IPS DF 6.9 (cell line): Measurements from ENCODE around the gene POLR2F.

Experiments
- DNase-seq: peaks from one replicate; pipeline ENCODE4 v3.0.0-alpha.2; 2013; ENCODE audit warnings: low read depth, low spot score
- H3K27ac ChIP-seq: one replicate; pipeline ENCODE4 v1.5.1; 2013; ENCODE audit warnings: low read length, control low read depth
- H3K27me3 ChIP-seq: 2 replicates; pipeline ENCODE4 v1.6.1; 2013; ENCODE audit warnings: mild to moderate bottlenecking, low read length; ENCODE audit not compliant: control insufficient read depth, insufficient read depth
- H3K36me3 ChIP-seq: 2 replicates; pipeline ENCODE4 v1.6.1; 2013; ENCODE audit warnings: low read length; ENCODE audit not compliant: control insufficient read depth, insufficient read depth
- H3K4me1 ChIP-seq: 2 replicates; pipeline ENCODE4 v1.6.1; 2013; ENCODE audit warnings: low read length; ENCODE audit not compliant: control insufficient read depth, insufficient read depth
- H3K4me3 ChIP-seq: 2 replicates; pipeline ENCODE4 v1.5.1; 2013; ENCODE audit warnings: mild to moderate bottlenecking, low read length
- H3K9me3 ChIP-seq: 2 replicates; pipeline ENCODE4 v1.6.1; 2013; ENCODE audit warnings: low read length, inconsistent platforms; ENCODE audit not compliant: control insufficient read depth, insufficient read depth
- WGBS: extraction: QIAGEN DNeasy Blood & Tissue Kit; methylation state at CpG from one replicate; pipeline ENCODE4 v1.1.7; 2013; ENCODE audit warnings: mixed read lengths, missing lambda C conversion rate; ENCODE audit not compliant: insufficient read length, insufficient coverage; 5-methylcytosine and 5-hydroxymethylcytosine counted together

The POLR2F gene

DNA sequence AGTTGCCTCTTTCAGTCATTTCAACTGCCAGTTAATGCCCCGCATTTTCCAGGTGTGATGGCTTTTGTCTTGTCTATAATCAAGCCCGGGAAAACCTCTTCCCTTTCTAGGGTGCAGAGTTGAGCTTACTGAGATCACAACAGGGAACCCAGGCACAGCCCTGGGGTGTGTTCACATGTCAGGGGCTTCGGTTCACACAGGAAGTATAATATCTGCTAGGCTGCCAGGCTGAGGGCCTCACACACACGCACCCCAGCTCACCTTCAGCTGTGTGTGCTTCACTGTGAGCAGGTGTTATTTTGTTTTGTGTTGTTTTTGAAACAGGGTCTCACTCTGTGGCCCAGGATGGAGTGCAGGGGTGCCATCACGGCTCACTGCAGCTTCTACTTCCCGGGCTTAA, 40.5 kb downstream of the POLR2F start:
- no CpG with 5 or more reads among the region's 6 CpGs for WGBS
- Histone ChIP-seq H3K27ac (no peak overlapping the region), H3K4me1 (peaks cover 1% of the 10 kb centered on the region; the same call in 1 of the 2 replicates)

DNA sequence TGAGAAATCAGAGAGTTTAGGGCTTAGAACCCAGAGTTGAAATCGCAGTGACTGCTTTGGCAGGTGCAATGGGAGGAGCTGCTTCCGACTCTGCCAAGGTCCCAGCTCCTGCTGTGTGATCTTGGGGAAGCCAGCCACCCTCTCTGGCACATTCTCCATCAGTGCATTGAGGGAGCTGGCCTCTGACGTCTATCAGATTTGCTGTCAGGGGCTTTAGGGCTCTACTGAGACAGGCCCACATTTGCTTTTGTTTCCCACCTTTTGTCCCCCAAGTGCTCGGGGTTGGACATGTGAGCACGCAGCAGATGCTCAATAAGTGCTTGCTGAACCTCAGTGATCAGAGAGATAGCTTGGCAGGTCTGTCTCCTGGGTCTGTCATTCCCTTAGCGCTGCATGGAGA, 41.5 kb downstream of the POLR2F start:
- no peaks in the 10 kb centered on the region for H3K9me3 ChIP-seq
- WGBS: no CpG with 5 or more reads among the region's 6 CpGs
- no peak overlapping the region for H3K4me3 ChIP-seq
- no peak overlapping the region for H3K27ac ChIP-seq
- DNase-seq: no peak
- H3K27me3 ChIP-seq: no peaks in the 10 kb centered on the region
- no peaks in the 10 kb centered on the region for H3K36me3 ChIP-seq
- H3K4me1 ChIP-seq: peaks cover 2% of the 10 kb centered on the region; the same call in 1 of the 2 replicates

More for the DNA sequence above, 40.5 kb downstream of the POLR2F start:
- H3K9me3 ChIP-seq: no peaks in the 10 kb centered on the region
- no peak overlapping the region for H3K4me3 ChIP-seq
- DNase-seq: no peak
- H3K36me3 ChIP-seq: no peaks in the 10 kb centered on the region
- H3K27me3 ChIP-seq: no peaks in the 10 kb centered on the region

DNA sequence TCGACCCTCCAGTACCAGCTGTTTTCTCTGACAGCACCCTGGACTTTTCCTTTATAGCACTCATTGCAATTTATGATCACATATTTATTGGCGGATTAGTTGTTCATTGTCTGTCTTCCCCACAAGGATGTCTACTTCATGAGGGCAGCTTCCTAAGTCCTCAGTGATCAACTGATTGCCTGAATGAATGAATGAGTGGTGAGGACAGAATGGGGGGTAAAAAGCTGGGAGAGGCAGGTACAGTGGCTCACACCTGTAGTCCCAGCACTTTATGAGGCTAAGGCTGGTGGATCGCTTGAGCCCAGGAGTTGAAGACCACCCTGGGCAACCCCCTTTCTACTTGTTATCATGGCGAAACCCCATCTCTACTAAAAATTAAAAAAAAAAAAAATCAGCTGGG, 42.0 kb downstream of the POLR2F start:
- H3K4me1 ChIP-seq: peaks cover 3% of the 10 kb centered on the region; the same call in 1 of the 2 replicates
- H3K36me3 ChIP-seq: no peaks in the 10 kb centered on the region
- WGBS: no CpG with 5 or more reads among the region's 4 CpGs
- no peak for DNase-seq
- H3K27me3 ChIP-seq: no peaks in the 10 kb centered on the region
- H3K4me3 ChIP-seq: no peak overlapping the region
- no peak overlapping the region for H3K27ac ChIP-seq
- no peaks in the 10 kb centered on the region for H3K9me3 ChIP-seq

DNA sequence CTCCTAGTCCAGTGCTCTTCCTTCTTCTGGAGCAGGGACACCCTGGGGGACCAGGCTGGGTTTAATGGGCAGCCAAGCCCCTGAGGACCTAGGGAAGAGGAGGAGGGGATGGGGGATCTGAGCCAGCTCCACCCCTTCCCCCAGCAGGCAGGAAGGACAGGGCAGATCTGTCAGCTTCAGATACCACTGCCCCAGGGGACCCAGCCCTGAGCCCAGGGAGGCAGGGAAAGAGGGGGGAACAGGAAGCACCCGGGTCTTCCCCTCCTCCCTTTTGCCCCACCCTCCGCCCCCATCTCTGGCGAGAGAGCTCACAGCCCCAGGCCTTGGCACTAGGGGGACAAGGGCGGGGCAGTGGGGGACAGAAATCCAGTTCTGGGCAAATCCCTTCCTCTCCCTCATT, 42.6 kb downstream of the POLR2F start:
- no CpG with 5 or more reads among the region's 4 CpGs for WGBS
- no peak overlapping the region for H3K4me3 ChIP-seq
- no peak overlapping the region for H3K27ac ChIP-seq
- peaks cover 3% of the 10 kb centered on the region; the same call in 1 of the 2 replicates for H3K4me1 ChIP-seq
- no peaks in the 10 kb centered on the region for H3K9me3 ChIP-seq
- H3K27me3 ChIP-seq: no peaks in the 10 kb centered on the region
- DNase-seq: no peak
- no peaks in the 10 kb centered on the region for H3K36me3 ChIP-seq

DNA sequence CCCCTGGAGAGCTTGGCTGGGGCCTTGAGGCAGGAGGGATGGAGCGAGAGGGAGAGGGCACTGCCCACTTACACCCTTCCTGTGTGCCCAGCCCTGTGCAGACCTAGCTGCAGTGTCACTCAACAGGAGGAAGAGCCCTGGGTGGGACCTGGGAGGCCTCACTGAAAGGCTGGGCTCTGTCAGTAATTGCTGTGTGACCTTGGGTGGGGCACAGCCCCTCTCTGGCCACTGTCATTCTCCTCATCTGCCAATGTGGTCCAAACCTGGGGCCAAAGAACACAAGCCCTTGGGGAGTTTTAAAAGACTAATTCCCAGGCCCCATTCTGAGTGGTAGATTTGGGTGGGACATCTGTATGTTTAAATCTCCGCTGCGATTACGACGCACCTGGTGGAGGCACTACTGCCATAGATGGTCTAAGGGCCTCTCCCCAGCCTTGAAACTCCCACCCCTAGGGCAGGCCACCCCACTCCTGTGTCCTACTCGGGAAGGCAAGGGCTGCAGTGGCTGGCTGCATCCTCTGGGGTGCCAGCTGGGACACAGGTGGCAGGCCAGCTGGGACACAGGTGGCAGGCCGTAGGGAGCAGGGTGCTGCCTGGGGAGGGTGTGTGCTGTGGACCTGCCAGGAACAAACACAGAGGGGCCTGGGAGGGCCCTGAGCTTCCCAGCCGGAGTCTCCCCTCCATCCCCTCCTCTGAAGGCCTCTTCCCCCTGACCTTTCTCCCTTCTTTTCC, 43.2 kb downstream of the POLR2F start:
- no peak overlapping the region for H3K4me3 ChIP-seq
- H3K9me3 ChIP-seq: no peaks in the 10 kb centered on the region
- no peaks in the 10 kb centered on the region for H3K36me3 ChIP-seq
- H3K4me1 ChIP-seq: peaks cover 3% of the 10 kb centered on the region; the same call in 1 of the 2 replicates
- H3K27ac ChIP-seq: no peak overlapping the region
- WGBS: no CpG with 5 or more reads among the region's 8 CpGs
- H3K27me3 ChIP-seq: no peaks in the 10 kb centered on the region
- no peak for DNase-seq

DNA sequence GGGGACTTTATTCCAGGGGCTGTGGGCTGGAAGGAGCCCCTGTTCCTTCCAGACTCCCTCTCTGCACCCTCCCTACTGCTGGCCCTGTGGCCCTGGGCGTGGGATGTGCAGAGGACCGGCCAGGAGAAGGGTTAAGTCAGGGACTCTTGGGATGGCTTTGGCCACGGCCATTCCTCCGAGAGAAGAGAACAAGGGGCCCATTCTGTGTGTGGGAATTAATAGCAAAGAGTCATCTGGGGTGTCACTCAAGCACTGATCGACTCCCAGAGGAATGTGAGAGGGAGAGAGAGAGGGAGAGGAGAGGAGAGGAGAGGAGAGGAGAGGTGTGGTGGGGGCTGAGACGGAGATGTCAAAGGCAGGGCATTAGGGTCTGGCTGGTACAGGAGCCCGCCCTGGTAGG, 45.0 kb downstream of the POLR2F start:
- H3K36me3 ChIP-seq: no peaks in the 10 kb centered on the region
- H3K4me1 ChIP-seq: peaks cover 3% of the 10 kb centered on the region; the same call in 1 of the 2 replicates
- no peak overlapping the region for H3K27ac ChIP-seq
- DNase-seq: no peak
- H3K9me3 ChIP-seq: no peaks in the 10 kb centered on the region
- H3K27me3 ChIP-seq: no peaks in the 10 kb centered on the region
- WGBS: no CpG with 5 or more reads among the region's 7 CpGs
- no peak overlapping the region for H3K4me3 ChIP-seq

DNA sequence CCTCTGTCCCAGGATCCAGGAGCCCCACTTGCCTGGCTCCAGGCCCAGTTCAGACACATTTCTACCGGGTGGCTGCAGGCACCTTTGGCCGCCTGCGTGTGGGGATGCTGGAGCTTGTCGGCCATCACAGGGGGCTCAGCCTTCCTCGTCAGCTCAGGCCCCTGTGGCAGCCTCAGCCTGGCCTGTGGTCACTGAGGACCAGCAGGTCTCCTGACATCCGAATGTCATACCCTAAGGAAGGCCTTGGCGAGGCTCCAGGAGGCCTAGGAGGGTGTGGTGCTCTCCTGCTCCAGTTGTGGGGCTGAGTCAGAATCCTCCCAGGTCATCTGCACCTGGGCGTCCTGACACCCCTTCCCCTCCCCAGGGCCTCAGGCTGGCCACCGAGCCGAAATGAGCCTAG, 45.7 kb downstream of the POLR2F start:
- no peak for DNase-seq
- Histone ChIP-seq H3K9me3 (no peaks in the 10 kb centered on the region), H3K4me1 (peaks cover 2% of the 10 kb centered on the region; the same call in 1 of the 2 replicates), H3K36me3 (no peaks in the 10 kb centered on the region), H3K27me3 (no peaks in the 10 kb centered on the region), H3K27ac (no peak overlapping the region), H3K4me3 (no peak overlapping the region)
- WGBS: no CpG with 5 or more reads among the region's 10 CpGs

DNA sequence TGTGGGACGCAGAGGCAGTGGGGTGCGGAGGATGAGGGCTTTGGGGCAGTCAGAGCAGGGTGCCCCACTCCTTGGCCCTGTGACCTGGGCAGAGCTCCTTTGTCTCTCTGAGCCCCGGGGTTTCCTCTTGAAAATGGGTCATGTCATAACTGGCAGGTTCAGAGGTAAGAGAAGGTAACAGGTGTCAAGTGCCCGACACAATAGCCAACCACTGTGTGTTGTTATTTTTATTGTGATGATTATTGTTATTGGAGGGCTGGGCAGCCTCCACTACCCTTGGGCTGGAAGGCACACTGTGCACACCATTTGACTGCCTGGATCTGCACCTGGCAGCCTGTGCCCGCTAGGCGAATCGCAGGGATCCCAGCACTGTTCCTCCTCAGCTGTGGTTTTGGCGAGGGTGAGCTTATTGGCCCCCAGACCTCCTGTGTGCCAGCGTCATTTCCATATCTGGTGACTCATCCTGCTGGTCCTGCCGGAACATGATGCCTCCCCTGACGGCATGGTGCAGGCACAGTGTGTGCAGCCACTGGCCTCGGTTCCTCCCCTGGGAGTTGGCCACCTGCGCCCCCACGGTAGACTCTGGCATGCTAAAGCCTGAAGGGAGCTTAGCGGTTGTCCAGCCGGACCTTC, 46.3 kb downstream of the POLR2F start:
- Histone ChIP-seq H3K36me3 (no peaks in the 10 kb centered on the region), H3K27me3 (no peaks in the 10 kb centered on the region), H3K27ac (no peak overlapping the region), H3K9me3 (no peaks in the 10 kb centered on the region), H3K4me3 (no peak overlapping the region), H3K4me1 (peaks cover 2% of the 10 kb centered on the region; the same call in 1 of the 2 replicates)
- WGBS: no CpG with 5 or more reads among the region's 16 CpGs
- no peak for DNase-seq

DNA sequence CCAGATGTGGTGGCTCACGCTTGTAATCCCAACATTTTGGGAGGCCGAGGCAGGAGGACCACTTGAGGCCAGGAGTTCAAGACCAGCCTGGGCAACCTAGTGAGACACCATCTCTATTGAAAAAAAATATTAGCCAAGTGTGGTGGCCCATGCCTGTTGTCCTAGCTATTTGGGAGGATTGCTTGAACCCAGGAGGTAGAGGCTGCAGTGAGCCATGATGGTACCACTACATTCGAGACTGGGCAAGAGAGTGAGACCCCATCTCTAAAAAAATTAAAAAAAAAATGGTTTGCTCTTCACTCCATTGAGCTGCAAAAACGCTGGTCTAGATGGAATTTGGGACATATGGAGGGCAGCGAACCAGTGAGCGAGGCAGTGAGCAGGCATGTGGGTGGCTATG, 52.4 kb downstream of the POLR2F start:
- Histone ChIP-seq H3K27me3 (no peaks in the 10 kb centered on the region), H3K9me3 (no peaks in the 10 kb centered on the region), H3K4me1 (no peaks in the 10 kb centered on the region), H3K4me3 (no peak overlapping the region), H3K27ac (no peak overlapping the region), H3K36me3 (no peaks in the 10 kb centered on the region)
- DNase-seq: no peak
- WGBS: no CpG with 5 or more reads among the region's 6 CpGs

DNA sequence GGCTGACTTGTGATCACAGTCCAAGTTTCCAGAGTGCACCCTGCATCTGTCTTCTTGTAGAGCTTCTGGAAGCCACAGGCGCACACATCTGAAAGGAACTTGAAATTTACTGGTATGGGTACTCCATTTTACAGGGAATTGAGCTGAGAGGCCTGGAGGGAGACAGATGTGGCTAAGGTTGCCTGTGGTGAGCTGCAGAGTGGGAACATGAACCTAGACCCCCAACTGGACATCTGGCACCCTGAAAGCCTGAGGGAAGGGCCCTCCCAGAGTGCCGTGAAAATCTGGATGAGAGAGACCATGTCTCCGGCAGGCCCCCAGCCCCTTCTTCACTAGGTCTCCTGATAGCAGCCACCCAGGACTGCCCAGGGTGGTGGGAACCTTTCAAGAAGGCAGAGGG, 53.4 kb downstream of the POLR2F start:
- no peaks in the 10 kb centered on the region for H3K36me3 ChIP-seq
- H3K4me1 ChIP-seq: no peaks in the 10 kb centered on the region
- WGBS: no CpG with 5 or more reads among the region's 3 CpGs
- H3K4me3 ChIP-seq: no peak overlapping the region
- no peaks in the 10 kb centered on the region for H3K9me3 ChIP-seq
- no peak overlapping the region for H3K27ac ChIP-seq
- no peaks in the 10 kb centered on the region for H3K27me3 ChIP-seq
- DNase-seq: no peak
